OCI-LY7 (cell line): ENCODE results near the gene RASGRP2. TPM values are rescaled to one million over a fixed set of nuclear protein-coding genes. Genes with fewer than 3 reads are reported as not detected.
A peak's percentile ranks its signal among the peaks of the same experiment; 100 is the strongest.

ENCODE experiments used
- BruUV-seq: library from RNA; stranded (reverse); fragments of 400-500 nt; replicated peaks from 2 replicates; lab custom pipeline; 2021; lab: Mats Ljungman, UMichigan
- CTCF ChIA-PET: fragments of 300-600 bp; sonication (Branson Sonifier 250); formaldehyde crosslinking; loops from one replicate; lab custom pipeline; 2022; ENCODE audit warnings: antibody characterized with exemption; ENCODE audit not compliant: unreplicated experiment; lab: Charles Lee
- POLR2A ChIA-PET: fragments of 300-600 bp; sonication (Branson Sonifier 250); formaldehyde crosslinking; loops from one replicate; lab custom pipeline; 2022; ENCODE audit warnings: antibody characterized with exemption; lab: Charles Lee
- DNase-seq: peaks from one replicate; pipeline ENCODE4 v3.0.0-alpha.2; 2015; ENCODE audit warnings: low spot score
- H2AFZ ChIP-seq: fragments of 200-600 bp; sonication (generic), shearing (Covaris generic); 2 replicates; pipeline ENCODE4 v1.6.1; 2014; ENCODE audit warnings: mild to moderate bottlenecking, antibody characterized with exemption, low read length, moderate library complexity
- H3K27ac ChIP-seq: fragments of 200-600 bp; sonication (generic); 2 replicates; pipeline ENCODE4 v1.5.1; 2014; ENCODE audit warnings: mixed run types, low read depth, mild to moderate bottlenecking, moderate library complexity, low read length, inconsistent platforms; ENCODE audit not compliant: poor library complexity, severe bottlenecking
- H3K36me3 ChIP-seq: fragments of 200-600 bp; sonication (generic); 2 replicates; pipeline ENCODE4 v1.6.1; 2014; ENCODE audit warnings: mild to moderate bottlenecking, antibody characterized with exemption, low read length, moderate library complexity, mixed read lengths; ENCODE audit not compliant: insufficient read depth
- H3K4me1 ChIP-seq: fragments of 200-600 bp; sonication (generic); 2 replicates; pipeline ENCODE4 v1.5.1; 2014; ENCODE audit warnings: mild to moderate bottlenecking, low read length; ENCODE audit not compliant: insufficient read depth, poor library complexity, severe bottlenecking
- H3K4me2 ChIP-seq: fragments of 200-600 bp; sonication (generic); 2 replicates; pipeline ENCODE4 v1.6.1; 2014; ENCODE audit warnings: mild to moderate bottlenecking, low read length
- H3K4me3 ChIP-seq: fragments of 200-600 bp; sonication (generic); 2 replicates; pipeline ENCODE4 v1.5.1; 2014; ENCODE audit warnings: mild to moderate bottlenecking, low read depth, low read length; ENCODE audit not compliant: poor library complexity, severe bottlenecking
- H3K79me2 ChIP-seq: fragments of 200-600 bp; sonication (generic); 2 replicates; pipeline ENCODE4 v1.6.1; 2016; ENCODE audit warnings: low read depth, mild to moderate bottlenecking, low read length, moderate library complexity, mixed read lengths; ENCODE audit not compliant: insufficient read depth
- H3K9me2 ChIP-seq: fragments of 200-600 bp; sonication (generic); 2 replicates; pipeline ENCODE4 v1.6.1; 2016; ENCODE audit warnings: mild to moderate bottlenecking, low read length, mixed read lengths; ENCODE audit not compliant: insufficient read depth
- H3K9me3 ChIP-seq: fragments of 200-600 bp; sonication (generic); 2 replicates; pipeline ENCODE4 v1.6.1; 2014; ENCODE audit warnings: mild to moderate bottlenecking, mixed run types, low read length, mixed read lengths
- H4K20me1 ChIP-seq: fragments of 200-600 bp; sonication (generic); 2 replicates; pipeline ENCODE4 v1.6.1; 2014; ENCODE audit warnings: mild to moderate bottlenecking, antibody characterized with exemption, low read length, moderate library complexity, mixed read lengths; ENCODE audit not compliant: insufficient read depth
- EZH2phosphoT487 ChIP-seq: fragments of 200-600 bp; sonication (generic); IDR thresholded peaks from 2 replicates; pipeline ENCODE4 v1.6.1; 2018; ENCODE audit warnings: low read depth, borderline replicate concordance, mild to moderate bottlenecking, mixed run types, antibody characterized with exemption, low read length, moderate library complexity, mixed read lengths
- intact Hi-C: fragments of 100-400 bp; cut with micrococcal nuclease; formaldehyde crosslinking; loops from one replicate; pipeline ENCODE4 v1.10.0; 2022; ENCODE audit not compliant: unreplicated experiment
- total RNA-seq, 2 experiments: library from RNA; depleted of rRNA in 1 of 2; stranded (reverse); fragments of >200 nt in 1 of 2; shearing (Covaris generic) in 1 of 2; gene quantifications; 2 replicates each; pipeline ENCODE4 v1.2.3, GENCODE V29; 2014 to 2022
- TF ChIP-seq, protein P1 (sequence below): fragments of 200-600 bp; sonication (generic); conservative IDR thresholded peaks from 2 replicates; pipeline ENCODE4 v1.5.1; 2014; ENCODE audit warnings: mild to moderate bottlenecking, antibody characterized with exemption, low read length, moderate library complexity, mixed read lengths

The RASGRP2 gene
- total RNA-seq, 2 experiments from 2014 or later, result 127 to 195 TPM

DNA sequence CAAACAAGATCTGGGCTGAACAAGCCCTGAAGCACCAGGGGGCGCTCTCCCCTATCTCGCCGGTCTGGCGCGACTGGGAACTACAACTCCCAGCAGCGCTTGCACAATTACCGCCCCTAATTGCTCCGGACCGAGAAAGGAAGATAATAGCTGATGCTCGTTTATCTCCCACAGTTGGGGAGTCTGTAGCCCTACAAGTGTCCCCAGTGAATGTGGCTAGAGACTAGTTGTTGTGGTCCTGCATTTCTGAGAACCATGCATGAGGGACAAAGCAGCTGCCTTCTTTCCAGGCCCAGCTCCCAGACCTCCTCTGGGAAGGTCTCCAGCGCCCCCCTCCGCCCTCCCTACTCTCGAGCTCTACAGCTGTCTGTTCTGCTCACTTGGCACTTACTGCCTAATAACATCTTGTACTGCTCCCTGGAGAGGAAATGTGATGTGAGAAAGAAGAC, 55.4 kb downstream of the RASGRP2 start:
- TF ChIP-seq, protein P1, sequence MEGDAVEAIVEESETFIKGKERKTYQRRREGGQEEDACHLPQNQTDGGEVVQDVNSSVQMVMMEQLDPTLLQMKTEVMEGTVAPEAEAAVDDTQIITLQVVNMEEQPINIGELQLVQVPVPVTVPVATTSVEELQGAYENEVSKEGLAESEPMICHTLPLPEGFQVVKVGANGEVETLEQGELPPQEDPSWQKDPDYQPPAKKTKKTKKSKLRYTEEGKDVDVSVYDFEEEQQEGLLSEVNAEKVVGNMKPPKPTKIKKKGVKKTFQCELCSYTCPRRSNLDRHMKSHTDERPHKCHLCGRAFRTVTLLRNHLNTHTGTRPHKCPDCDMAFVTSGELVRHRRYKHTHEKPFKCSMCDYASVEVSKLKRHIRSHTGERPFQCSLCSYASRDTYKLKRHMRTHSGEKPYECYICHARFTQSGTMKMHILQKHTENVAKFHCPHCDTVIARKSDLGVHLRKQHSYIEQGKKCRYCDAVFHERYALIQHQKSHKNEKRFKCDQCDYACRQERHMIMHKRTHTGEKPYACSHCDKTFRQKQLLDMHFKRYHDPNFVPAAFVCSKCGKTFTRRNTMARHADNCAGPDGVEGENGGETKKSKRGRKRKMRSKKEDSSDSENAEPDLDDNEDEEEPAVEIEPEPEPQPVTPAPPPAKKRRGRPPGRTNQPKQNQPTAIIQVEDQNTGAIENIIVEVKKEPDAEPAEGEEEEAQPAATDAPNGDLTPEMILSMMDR, result peak; percentile 98
- no peak for TF ChIP-seq EZH2phosphoT487
- Histone ChIP-seq H4K20me1 (no peaks in the 10 kb centered on the region), H2AFZ (peak overlapping the region; percentile 85), H3K4me3 (peak overlapping the region; percentile 67), H3K27ac (peak overlapping the region; percentile 26), H3K4me1 (peaks cover 23% of the 10 kb centered on the region), H3K36me3 (no peaks in the 10 kb centered on the region), H3K9me2 (no peaks in the 10 kb centered on the region), H3K4me2 (peak overlapping the region; percentile 78), H3K9me3 (no peaks in the 10 kb centered on the region), H3K79me2 (no peaks in the 10 kb centered on the region)
- DNase-seq, result peak; percentile 95
- BruUV-seq, result no TSS peak
- ChIA-PET CTCF (interaction anchor here (0.5 to 1.5 kb wide), 15 partner anchors 10 to 346 kb away, joined by 3 to 7 read pairs (median 3); partner anchors contain the start of gene RASGRP2), POLR2A (interaction anchor here (0.7 to 1.2 kb wide), 4 partner anchors 14 to 17 kb away, joined by 3 to 5 read pairs (median 4); no protein-coding TSS in a partner anchor)
- intact Hi-C loops, result loop anchor here (1.0 to 5.0 kb wide), 2 partner anchors 35 to 54 kb away; partner anchors contain the start of genes NRXN2 and RASGRP2

DNA sequence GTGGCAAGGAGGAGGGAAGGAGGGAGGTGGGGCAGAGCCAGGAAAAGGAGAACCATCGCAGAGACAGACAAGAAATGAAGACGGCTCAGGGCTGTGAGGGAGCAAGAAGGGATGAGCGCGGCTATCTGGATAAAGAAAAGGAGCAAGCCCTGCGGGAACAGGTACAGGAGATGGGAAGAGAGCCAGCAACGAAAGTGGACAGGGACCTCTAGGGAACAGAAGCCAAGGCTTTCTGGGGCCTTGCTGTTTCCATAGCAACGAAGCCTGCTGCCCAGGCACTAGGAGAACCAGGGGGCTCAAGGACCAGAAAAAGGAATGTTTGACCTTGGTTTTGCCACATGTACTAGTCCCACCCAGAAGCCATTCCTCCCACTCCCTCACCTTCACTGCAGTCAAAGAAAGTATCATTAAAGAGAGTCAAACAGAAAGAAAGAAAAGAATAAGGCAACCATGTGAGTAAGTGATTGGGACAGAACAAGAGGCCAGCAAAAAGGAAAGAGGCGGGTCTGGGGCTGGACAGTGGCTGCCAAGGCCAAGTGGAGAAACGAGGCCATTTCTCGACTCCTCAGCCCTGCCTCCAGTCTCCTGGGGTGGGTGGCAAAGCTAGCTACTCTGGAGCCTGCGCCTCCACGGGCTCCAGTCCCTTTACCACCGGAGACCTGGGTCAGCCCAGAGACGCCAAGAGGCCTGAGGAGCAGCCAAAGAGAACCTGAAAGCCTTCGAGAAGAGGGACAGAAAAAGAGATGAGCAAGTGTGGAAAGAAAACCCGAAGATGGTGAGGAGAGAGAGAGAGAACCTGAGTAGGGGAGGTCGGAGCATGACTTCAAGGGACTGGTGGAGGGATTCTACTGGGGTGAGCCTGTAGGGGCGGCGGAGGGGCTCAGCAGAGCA, 56.1 kb downstream of the RASGRP2 start:
- H2AFZ ChIP-seq, result peak overlapping the region; percentile 85; the same call in 1 of the 2 replicates

More for the DNA sequence above, 56.1 kb downstream of the RASGRP2 start:
- peak overlapping the region; percentile 30; the same call in 1 of the 2 replicates for H3K4me2 ChIP-seq
- H3K79me2 ChIP-seq, result no peaks in the 10 kb centered on the region
- BruUV-seq, result no TSS peak
- peak overlapping the region; percentile 67 for H3K4me3 ChIP-seq
- DNase-seq, result no peak
- no peaks in the 10 kb centered on the region for H3K9me3 ChIP-seq
- POLR2A ChIA-PET, result interaction anchor here (1.2 kb wide), 1 partner anchor 18 kb away, joined by 3 read pairs; no protein-coding TSS in a partner anchor
- no peak overlapping the region for H3K27ac ChIP-seq
- H3K9me2 ChIP-seq, result no peaks in the 10 kb centered on the region
- H3K4me1 ChIP-seq, result peaks cover 16% of the 10 kb centered on the region
- H4K20me1 ChIP-seq, result no peaks in the 10 kb centered on the region
- no peaks in the 10 kb centered on the region for H3K36me3 ChIP-seq
- TF ChIP-seq, protein P1, result no peak
- no peak for TF ChIP-seq EZH2phosphoT487
- intact Hi-C loops, result loop anchor here (1.0 to 5.0 kb wide), 2 partner anchors 35 to 54 kb away; partner anchors contain the start of genes NRXN2 and RASGRP2
- CTCF ChIA-PET, result interaction anchor here (0.6 to 1.5 kb wide), 8 partner anchors 11 to 345 kb away, joined by 3 to 6 read pairs (median 4); partner anchors contain the start of gene RASGRP2
